Hepatocyte (in vitro differentiated cells): ENCODE results near the gene RTL1. TPM values are rescaled to one million over a fixed set of nuclear protein-coding genes. Genes with fewer than 3 reads are reported as not detected.
A peak's percentile ranks its signal among the peaks of the same experiment; 100 is the strongest.

Source experiments
- DNase-seq: peaks from one replicate; pipeline ENCODE4 v3.0.0-alpha.2; 2016; ENCODE audit warnings: low spot score
- H2AFZ ChIP-seq: fragments of 200-600 bp; sonication (generic); 2 replicates; pipeline ENCODE4 v1.6.0; 2016; ENCODE audit warnings: antibody characterized with exemption, mild to moderate bottlenecking
- H3K27ac ChIP-seq: fragments of 200-600 bp; sonication (generic); 2 replicates; pipeline ENCODE4 v1.5.1; 2016; ENCODE audit warnings: mild to moderate bottlenecking
- H3K27me3 ChIP-seq: fragments of 200-600 bp; sonication (generic); 2 replicates; pipeline ENCODE4 v1.6.1; 2016
- H3K36me3 ChIP-seq: fragments of 200-600 bp; sonication (generic); replicated peaks from 2 replicates; pipeline ENCODE4 v1.5.1; 2016; ENCODE audit warnings: low read depth; ENCODE audit not compliant: insufficient read depth
- H3K4me1 ChIP-seq: fragments of 200-600 bp; sonication (generic); 2 replicates; pipeline ENCODE4 v1.5.1; 2016; ENCODE audit warnings: mild to moderate bottlenecking, moderate library complexity; ENCODE audit not compliant: insufficient read depth
- H3K4me2 ChIP-seq: fragments of 200-600 bp; sonication (generic); 2 replicates; pipeline ENCODE4 v1.6.0; 2016
- H3K4me3 ChIP-seq: fragments of 200-600 bp; sonication (generic); 2 replicates; pipeline ENCODE4 v1.5.1; 2016; ENCODE audit warnings: mild to moderate bottlenecking
- H3K79me2 ChIP-seq: fragments of 200-600 bp; sonication (generic); 2 replicates; pipeline ENCODE4 v1.6.0; 2017; ENCODE audit warnings: mild to moderate bottlenecking
- H3K9me2 ChIP-seq: fragments of 200-600 bp; sonication (generic); replicated peaks from 2 replicates; pipeline ENCODE4 v1.6.0; 2017; ENCODE audit warnings: mild to moderate bottlenecking; ENCODE audit not compliant: insufficient read depth
- H3K9me3 ChIP-seq: fragments of 200-600 bp; sonication (generic); 2 replicates; pipeline ENCODE4 v1.5.1; 2016; ENCODE audit warnings: low read depth, mild to moderate bottlenecking
- H4K20me1 ChIP-seq: fragments of 200-600 bp; sonication (generic); 2 replicates; pipeline ENCODE4 v1.6.0; 2016; ENCODE audit warnings: mild to moderate bottlenecking; ENCODE audit not compliant: insufficient read depth, poor library complexity, severe bottlenecking
- EZH2 ChIP-seq: fragments of 200-600 bp; sonication (generic); IDR thresholded peaks from 2 replicates; pipeline ENCODE4 v1.6.1; 2016; ENCODE audit warnings: antibody characterized with exemption, mild to moderate bottlenecking, borderline replicate concordance
- EZH2phosphoT487 ChIP-seq: fragments of 200-600 bp; sonication (generic); IDR thresholded peaks from one replicate; pipeline ENCODE4 v1.6.1; 2018; ENCODE audit warnings: antibody characterized with exemption, mild to moderate bottlenecking, low read depth, moderate library complexity; ENCODE audit not compliant: unreplicated experiment, severe bottlenecking
- WGBS: methylation state at CpG from one replicate; pipeline ENCODE4 v1.1.6; 2016; ENCODE audit warnings: low lambda C conversion rate; ENCODE audit errors: missing lambda C conversion rate; 5-methylcytosine and 5-hydroxymethylcytosine counted together
- polyA plus RNA-seq: library from polyadenylated mRNA; unstranded; fragments of >200 nt; fragmentation: Nextera tagmentation; extraction: Ambion mirVana; gene quantifications from 2 replicates; pipeline ENCODE4 v1.2.1, GENCODE V29; 2016
- total RNA-seq: library from RNA; depleted of rRNA; stranded (reverse); fragments of >200 nt; gene quantifications from 2 replicates; pipeline ENCODE4 v1.2.3, GENCODE V29; 2014
- TF ChIP-seq, protein P1 (sequence below): fragments of 200-600 bp; sonication (generic); IDR thresholded peaks from 2 replicates; pipeline ENCODE4 v1.5.1; 2016; ENCODE audit warnings: antibody characterized with exemption, mild to moderate bottlenecking; ENCODE audit not compliant: poor library complexity

RTL1 gene
- total and polyA plus RNA-seq, 2 experiments from 2014 or later = 1.4 to 2.6 TPM

GRCh38 chr14:100905166-100905565 is 1.6 kb upstream of the RTL1 start:
- Histone ChIP-seq H2AFZ (no peak overlapping the region), H3K4me2 (peak overlapping the region; percentile 92), H3K27me3 (peaks cover 29% of the 10 kb centered on the region), H3K79me2 (no peaks in the 10 kb centered on the region), H4K20me1 (no peaks in the 10 kb centered on the region), H3K9me3 (no peaks in the 10 kb centered on the region), H3K4me3 (no peak overlapping the region), H3K36me3 (no peaks in the 10 kb centered on the region), H3K4me1 (peaks cover 51% of the 10 kb centered on the region), H3K9me2 (no peaks in the 10 kb centered on the region), H3K27ac (no peak overlapping the region)
- no peak for DNase-seq
- TF ChIP-seq EZH2phosphoT487 = no peak
- TF ChIP-seq, protein P1, sequence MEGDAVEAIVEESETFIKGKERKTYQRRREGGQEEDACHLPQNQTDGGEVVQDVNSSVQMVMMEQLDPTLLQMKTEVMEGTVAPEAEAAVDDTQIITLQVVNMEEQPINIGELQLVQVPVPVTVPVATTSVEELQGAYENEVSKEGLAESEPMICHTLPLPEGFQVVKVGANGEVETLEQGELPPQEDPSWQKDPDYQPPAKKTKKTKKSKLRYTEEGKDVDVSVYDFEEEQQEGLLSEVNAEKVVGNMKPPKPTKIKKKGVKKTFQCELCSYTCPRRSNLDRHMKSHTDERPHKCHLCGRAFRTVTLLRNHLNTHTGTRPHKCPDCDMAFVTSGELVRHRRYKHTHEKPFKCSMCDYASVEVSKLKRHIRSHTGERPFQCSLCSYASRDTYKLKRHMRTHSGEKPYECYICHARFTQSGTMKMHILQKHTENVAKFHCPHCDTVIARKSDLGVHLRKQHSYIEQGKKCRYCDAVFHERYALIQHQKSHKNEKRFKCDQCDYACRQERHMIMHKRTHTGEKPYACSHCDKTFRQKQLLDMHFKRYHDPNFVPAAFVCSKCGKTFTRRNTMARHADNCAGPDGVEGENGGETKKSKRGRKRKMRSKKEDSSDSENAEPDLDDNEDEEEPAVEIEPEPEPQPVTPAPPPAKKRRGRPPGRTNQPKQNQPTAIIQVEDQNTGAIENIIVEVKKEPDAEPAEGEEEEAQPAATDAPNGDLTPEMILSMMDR = no peak
- no peak for TF ChIP-seq EZH2
- WGBS = 48% methylated on average over 8 of the region's 12 CpGs

DNA sequence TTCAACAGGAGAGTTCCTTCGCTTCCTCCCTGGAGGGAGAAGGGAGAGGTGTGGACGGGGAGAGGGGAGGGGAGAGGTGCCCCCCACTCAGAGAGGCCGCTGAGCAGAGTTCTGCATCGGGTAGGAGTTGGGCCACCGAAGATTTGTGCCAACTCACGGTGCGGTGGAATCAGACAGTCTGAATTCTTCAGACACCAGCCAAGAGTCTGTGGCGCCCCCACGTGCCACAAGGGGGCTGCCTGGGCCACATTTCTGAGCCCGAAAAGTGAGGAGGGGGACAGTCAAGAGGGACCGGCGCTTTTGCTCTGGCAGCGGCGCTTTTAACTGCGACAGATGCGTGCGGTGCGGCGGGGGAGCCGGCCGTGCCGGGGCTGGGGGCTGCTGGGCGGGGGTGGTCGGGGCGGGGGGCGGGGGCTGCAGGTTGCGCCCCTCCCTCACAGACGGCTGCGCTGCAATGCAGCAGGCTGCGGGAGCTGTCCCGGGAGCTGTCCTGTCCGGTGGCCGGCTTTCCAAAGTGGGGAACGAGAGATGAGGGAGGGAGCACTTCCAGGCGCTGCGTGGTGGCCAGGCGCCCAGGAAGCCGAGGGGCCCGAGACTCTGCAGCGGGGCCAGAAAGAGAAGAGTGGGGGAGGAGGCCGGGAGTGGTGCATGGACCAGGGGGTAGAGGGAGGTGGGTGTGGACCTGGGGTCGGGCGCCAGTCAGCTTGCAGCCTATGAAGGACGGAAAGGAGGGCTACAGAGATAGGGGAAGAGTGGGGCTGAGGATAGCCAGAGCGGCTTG is 975 bp upstream of the RTL1 start:
- H3K79me2 ChIP-seq = no peaks in the 10 kb centered on the region
- peak overlapping the region; percentile 92 for H3K4me2 ChIP-seq
- H2AFZ ChIP-seq = no peak overlapping the region
- peak; percentile 72 for DNase-seq
- no peaks in the 10 kb centered on the region for H3K9me2 ChIP-seq
- peaks cover 29% of the 10 kb centered on the region for H3K27me3 ChIP-seq
- TF ChIP-seq EZH2 = no peak
- TF ChIP-seq, protein P1 = peak; percentile 66
- H4K20me1 ChIP-seq = no peaks in the 10 kb centered on the region
- no peaks in the 10 kb centered on the region for H3K9me3 ChIP-seq
- WGBS = 3% methylated on average over 42 of the region's 45 CpGs
- H3K4me1 ChIP-seq = peaks cover 56% of the 10 kb centered on the region
- H3K27ac ChIP-seq = peak overlapping the region; percentile 80
- H3K36me3 ChIP-seq = no peaks in the 10 kb centered on the region
- H3K4me3 ChIP-seq = no peak overlapping the region

DNA sequence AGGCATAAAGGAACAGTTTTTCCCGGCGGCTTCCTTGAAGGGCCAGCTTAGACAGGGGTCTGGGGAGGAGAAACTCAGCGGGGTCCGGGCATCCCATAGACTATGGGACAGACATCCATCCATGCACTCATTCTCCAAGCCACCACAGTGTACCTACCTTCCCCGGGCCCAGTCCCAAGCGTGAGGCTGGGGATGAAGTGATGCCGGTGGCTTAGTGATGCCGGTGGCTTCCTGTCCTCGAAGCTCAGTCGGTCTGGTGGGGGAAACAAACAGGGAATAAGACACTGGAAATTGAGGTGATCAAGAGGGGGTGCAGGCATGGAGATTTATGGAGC is 421 bp downstream of the RTL1 start:
- Histone ChIP-seq H3K9me3 (no peaks in the 10 kb centered on the region), H3K9me2 (no peaks in the 10 kb centered on the region), H4K20me1 (no peaks in the 10 kb centered on the region), H3K36me3 (no peaks in the 10 kb centered on the region), H2AFZ (no peak overlapping the region), H3K79me2 (no peaks in the 10 kb centered on the region), H3K4me2 (peak overlapping the region; percentile 92), H3K4me1 (peaks cover 67% of the 10 kb centered on the region), H3K4me3 (no peak overlapping the region), H3K27ac (peak overlapping the region; percentile 80), H3K27me3 (peaks cover 29% of the 10 kb centered on the region)
- no peak for DNase-seq
- TF ChIP-seq, protein P1 = no peak
- TF ChIP-seq EZH2 (no peak), EZH2phosphoT487 (no peak)
- 69% methylated on average over 10 of the region's 10 CpGs for WGBS
